MM.1S (cell line): ENCODE results near the gene SLC4A5.

ENCODE experiments used
- DNase-seq: peaks from one replicate; pipeline ENCODE4 v3.0.0-alpha.2; 2015
- H2AFZ ChIP-seq: fragments of 300-600 bp; sonication (generic); 2 replicates; pipeline ENCODE4 v1.6.0; 2016; ENCODE audit warnings: antibody characterized with exemption, low read length
- H3F3A ChIP-seq: fragments of 300-600 bp; sonication (generic); 2 replicates; pipeline ENCODE4 v1.6.1; 2016; ENCODE audit warnings: mild to moderate bottlenecking, antibody characterized with exemption, low read length, moderate library complexity, mixed read lengths; ENCODE audit not compliant: insufficient read depth
- H3K27ac ChIP-seq: fragments of 300-600 bp; sonication (generic); 2 replicates; pipeline ENCODE4 v1.5.1; 2016; ENCODE audit warnings: mild to moderate bottlenecking, low read length
- H3K27me3 ChIP-seq: fragments of 300-600 bp; sonication (generic); replicated peaks from 2 replicates; pipeline ENCODE4 v1.6.0; 2016; ENCODE audit warnings: low read length; ENCODE audit not compliant: insufficient read depth
- H3K36me3 ChIP-seq: fragments of 300-600 bp; sonication (generic); replicated peaks from 2 replicates; pipeline ENCODE4 v1.6.1; 2016; ENCODE audit warnings: mild to moderate bottlenecking, low read length, mixed read lengths; ENCODE audit not compliant: insufficient read depth
- H3K4me1 ChIP-seq: fragments of 300-600 bp; sonication (generic); 2 replicates; pipeline ENCODE4 v1.6.1; 2016; ENCODE audit warnings: low read length, mixed read lengths
- H3K4me2 ChIP-seq: fragments of 300-600 bp; sonication (generic); 2 replicates; pipeline ENCODE4 v1.6.0; 2016; ENCODE audit warnings: low read depth, low read length
- H3K4me3 ChIP-seq: fragments of 300-600 bp; sonication (generic); 2 replicates; pipeline ENCODE4 v1.5.1; 2016; ENCODE audit warnings: low read length, mixed read lengths
- H3K79me2 ChIP-seq: fragments of 300-600 bp; sonication (generic); 2 replicates; pipeline ENCODE4 v1.6.1; 2016; ENCODE audit warnings: mixed run types, low read length, mixed read lengths
- H3K9ac ChIP-seq: fragments of 300-600 bp; sonication (generic); 2 replicates; pipeline ENCODE4 v1.6.1; 2016; ENCODE audit warnings: low read length, mixed read lengths
- H3K9me2 ChIP-seq: fragments of 300-600 bp; sonication (generic); replicated peaks from 2 replicates; pipeline ENCODE4 v1.6.1; 2016; ENCODE audit warnings: mild to moderate bottlenecking, low read length, mixed read lengths; ENCODE audit not compliant: insufficient read depth
- H3K9me3 ChIP-seq: fragments of 300-600 bp; sonication (generic); replicated peaks from 2 replicates; pipeline ENCODE4 v1.6.1; 2016; ENCODE audit warnings: mild to moderate bottlenecking, low read length, mixed read lengths; ENCODE audit not compliant: insufficient read depth
- H4K20me1 ChIP-seq: fragments of 300-600 bp; sonication (generic); 2 replicates; pipeline ENCODE4 v1.6.1; 2016; ENCODE audit warnings: mild to moderate bottlenecking, low read length, moderate library complexity, mixed read lengths; ENCODE audit not compliant: insufficient read depth
- CTCF ChIP-seq: fragments of 300-600 bp; sonication (generic); IDR thresholded peaks from 2 replicates; pipeline ENCODE4 v1.5.1; 2016; ENCODE audit warnings: antibody characterized with exemption, low read length, mixed read lengths
- EZH2 ChIP-seq: fragments of 300-600 bp; sonication (generic); optimal IDR thresholded peaks from 2 replicates; pipeline ENCODE3; 2017; ENCODE audit warnings: low read depth, mild to moderate bottlenecking, antibody characterized with exemption, low read length, mixed read lengths
- EZH2phosphoT487 ChIP-seq: fragments of 300-600 bp; sonication (generic); IDR thresholded peaks from 2 replicates; pipeline ENCODE4 v1.6.1; 2018; ENCODE audit warnings: antibody characterized with exemption, low read length

SLC4A5 gene

GRCh38 chr2:74206180-74206688 is 137.0 kb downstream of the SLC4A5 start:
- Histone ChIP-seq H3K36me3 (peaks cover 19% of the 10 kb centered on the region), H3F3A (peaks cover 37% of the 10 kb centered on the region), H2AFZ (no peak overlapping the region), H3K4me3 (peak overlapping the region; percentile 24), H3K9me2 (no peaks in the 10 kb centered on the region), H4K20me1 (no peaks in the 10 kb centered on the region; the same call in 1 of the 2 replicates), H3K79me2 (peaks cover 88% of the 10 kb centered on the region), H3K4me2 (peak overlapping the region; percentile 65), H3K27ac (peak overlapping the region; percentile 90), H3K9me3 (no peaks in the 10 kb centered on the region), H3K4me1 (peaks cover 45% of the 10 kb centered on the region), H3K27me3 (no peaks in the 10 kb centered on the region), H3K9ac (peak overlapping the region; percentile 48; the same call in 1 of the 2 replicates)
- no peak for TF ChIP-seq EZH2
- no peak for TF ChIP-seq EZH2phosphoT487
- no peak for TF ChIP-seq CTCF
- DNase-seq, result peak; percentile 85

- Histone ChIP-seq H3K9ac (peak overlapping the region; percentile 48; the same call in 1 of the 2 replicates), H4K20me1 (peaks cover 2% of the 10 kb centered on the region; the same call in 1 of the 2 replicates), H3K36me3 (peaks cover 15% of the 10 kb centered on the region), H3F3A (peaks cover 37% of the 10 kb centered on the region), H3K4me2 (peak overlapping the region; percentile 65), H3K79me2 (peaks cover 89% of the 10 kb centered on the region), H2AFZ (no peak overlapping the region), H3K9me2 (no peaks in the 10 kb centered on the region), H3K27me3 (no peaks in the 10 kb centered on the region), H3K27ac (peak overlapping the region; percentile 90), H3K4me3 (peak overlapping the region; percentile 24; the same call in 1 of the 2 replicates), H3K9me3 (no peaks in the 10 kb centered on the region), H3K4me1 (peaks cover 51% of the 10 kb centered on the region)
- no peak for TF ChIP-seq EZH2phosphoT487
- TF ChIP-seq CTCF, result no peak
- TF ChIP-seq EZH2, result no peak
- DNase-seq, result peak; percentile 68
Measured at GRCh38 chr2:74205596-74205995, 137.6 kb downstream of the SLC4A5 start.

GRCh38 chr2:74205113-74205512 is 138.1 kb downstream of the SLC4A5 start:
- no peak overlapping the region for H3K4me3 ChIP-seq
- H3K27me3 ChIP-seq, result no peaks in the 10 kb centered on the region
- TF ChIP-seq EZH2 (no peak), EZH2phosphoT487 (no peak), CTCF (no peak)
- peaks cover 11% of the 10 kb centered on the region for H3K36me3 ChIP-seq
- H3K9me3 ChIP-seq, result no peaks in the 10 kb centered on the region
- peaks cover 5% of the 10 kb centered on the region; the same call in 1 of the 2 replicates for H4K20me1 ChIP-seq
- H2AFZ ChIP-seq, result no peak overlapping the region
- H3K9me2 ChIP-seq, result no peaks in the 10 kb centered on the region
- peaks cover 89% of the 10 kb centered on the region for H3K79me2 ChIP-seq
- H3F3A ChIP-seq, result peaks cover 37% of the 10 kb centered on the region
- peaks cover 56% of the 10 kb centered on the region for H3K4me1 ChIP-seq
- DNase-seq, result no peak
- H3K27ac ChIP-seq, result peak overlapping the region; percentile 90; the same call in 1 of the 2 replicates
- peak overlapping the region; percentile 13; the same call in 1 of the 2 replicates for H3K9ac ChIP-seq
- peak overlapping the region; percentile 65 for H3K4me2 ChIP-seq
